ENCODE measurements around the gene FIBCD1.

DNA sequence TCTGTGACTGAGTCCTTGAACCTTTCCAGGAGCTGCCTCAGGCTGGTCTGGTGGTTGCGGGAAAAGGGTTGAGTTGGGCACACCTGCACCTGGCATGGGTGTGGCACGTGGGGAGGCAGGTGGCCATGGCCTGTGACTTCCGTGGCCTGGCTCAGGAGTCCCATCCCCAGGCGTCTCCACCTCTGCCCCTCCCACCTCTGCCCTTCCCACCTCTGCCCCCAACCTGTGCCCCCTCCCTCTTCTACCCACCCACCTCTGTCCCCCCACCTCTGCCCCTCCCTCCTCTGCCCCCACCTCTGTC lies 40.5 kb downstream of the FIBCD1 start:
- TF ChIP-seq, protein P1, sequence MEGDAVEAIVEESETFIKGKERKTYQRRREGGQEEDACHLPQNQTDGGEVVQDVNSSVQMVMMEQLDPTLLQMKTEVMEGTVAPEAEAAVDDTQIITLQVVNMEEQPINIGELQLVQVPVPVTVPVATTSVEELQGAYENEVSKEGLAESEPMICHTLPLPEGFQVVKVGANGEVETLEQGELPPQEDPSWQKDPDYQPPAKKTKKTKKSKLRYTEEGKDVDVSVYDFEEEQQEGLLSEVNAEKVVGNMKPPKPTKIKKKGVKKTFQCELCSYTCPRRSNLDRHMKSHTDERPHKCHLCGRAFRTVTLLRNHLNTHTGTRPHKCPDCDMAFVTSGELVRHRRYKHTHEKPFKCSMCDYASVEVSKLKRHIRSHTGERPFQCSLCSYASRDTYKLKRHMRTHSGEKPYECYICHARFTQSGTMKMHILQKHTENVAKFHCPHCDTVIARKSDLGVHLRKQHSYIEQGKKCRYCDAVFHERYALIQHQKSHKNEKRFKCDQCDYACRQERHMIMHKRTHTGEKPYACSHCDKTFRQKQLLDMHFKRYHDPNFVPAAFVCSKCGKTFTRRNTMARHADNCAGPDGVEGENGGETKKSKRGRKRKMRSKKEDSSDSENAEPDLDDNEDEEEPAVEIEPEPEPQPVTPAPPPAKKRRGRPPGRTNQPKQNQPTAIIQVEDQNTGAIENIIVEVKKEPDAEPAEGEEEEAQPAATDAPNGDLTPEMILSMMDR (IDR thresholded peaks at IDR 0.05): no peak
- TF ChIP-seq POLR2A (IDR thresholded peaks at IDR 0.05): no peak
